ENCODE data around the gene SLC22A1. TPM values are rescaled to one million over a fixed set of nuclear protein-coding genes. Genes with fewer than 3 reads are reported as not detected.
"Not testable (repeated sequence)": the region's sequence is repeated elsewhere in the genome, so short reads cannot be mapped to it uniquely, and the experiment has no call there.

SLC22A1 gene
- total RNA-seq, 2 donors from 2014 or later = 0.74 to 2.3 TPM

DNA sequence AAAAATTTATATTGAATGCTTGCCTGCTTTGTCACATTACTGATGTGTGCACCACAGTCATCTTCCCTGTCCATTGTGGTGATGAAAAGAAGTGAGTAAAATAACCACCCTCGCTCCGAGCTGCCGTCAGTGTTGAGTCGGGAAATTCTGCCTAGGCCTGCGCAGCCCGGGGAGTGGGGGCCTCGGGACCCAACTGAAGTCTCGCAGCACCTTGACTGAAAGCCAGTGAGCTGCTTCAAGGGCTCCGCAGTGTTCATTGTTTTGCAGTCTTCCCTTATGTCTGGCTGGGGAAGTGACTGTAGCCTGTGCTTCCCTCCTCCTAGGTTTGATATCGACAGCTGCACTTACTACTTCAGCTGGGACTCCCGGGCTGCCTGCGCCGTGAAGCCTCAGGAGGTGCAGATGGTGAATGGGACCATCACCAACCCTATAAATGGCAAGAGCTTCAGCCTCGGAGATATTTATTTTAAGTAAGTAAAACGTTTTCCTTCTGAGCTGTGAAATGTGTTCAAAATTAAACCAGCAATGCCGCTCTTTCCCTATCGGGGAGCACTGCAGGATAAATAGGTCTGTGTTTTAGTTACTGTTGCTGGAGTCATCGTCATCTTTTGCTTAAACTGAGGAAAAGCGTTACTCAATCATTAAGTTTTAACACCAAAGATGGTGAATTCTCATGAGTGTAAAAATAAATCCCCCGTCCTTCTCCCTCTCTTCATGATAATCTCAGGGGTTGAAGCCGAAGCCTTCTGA lies 32.7 kb upstream of the SLC22A1 start:
- Histone ChIP-seq H3K36me3 (peaks cover 3% of the 10 kb centered on the region), H3K4me3 (no peak overlapping the region), H3K4me1 (peaks cover 5% of the 10 kb centered on the region), H3K9ac (ENCODE audit: low read depth in 2 of 2, low read length in 2 of 2) (peak overlapping the region in 1 of 2 donors; percentile 27), H3K9me3 (no peaks in the 10 kb centered on the region), H3K27ac (no peak overlapping the region), H3K27me3 (no peaks in the 10 kb centered on the region)
- intact Hi-C loops (cut with DNase I) = loop anchor here (10.0 kb wide), 1 partner anchor 224 kb away; no protein-coding TSS in a partner anchor
- TF ChIP-seq, protein P1, sequence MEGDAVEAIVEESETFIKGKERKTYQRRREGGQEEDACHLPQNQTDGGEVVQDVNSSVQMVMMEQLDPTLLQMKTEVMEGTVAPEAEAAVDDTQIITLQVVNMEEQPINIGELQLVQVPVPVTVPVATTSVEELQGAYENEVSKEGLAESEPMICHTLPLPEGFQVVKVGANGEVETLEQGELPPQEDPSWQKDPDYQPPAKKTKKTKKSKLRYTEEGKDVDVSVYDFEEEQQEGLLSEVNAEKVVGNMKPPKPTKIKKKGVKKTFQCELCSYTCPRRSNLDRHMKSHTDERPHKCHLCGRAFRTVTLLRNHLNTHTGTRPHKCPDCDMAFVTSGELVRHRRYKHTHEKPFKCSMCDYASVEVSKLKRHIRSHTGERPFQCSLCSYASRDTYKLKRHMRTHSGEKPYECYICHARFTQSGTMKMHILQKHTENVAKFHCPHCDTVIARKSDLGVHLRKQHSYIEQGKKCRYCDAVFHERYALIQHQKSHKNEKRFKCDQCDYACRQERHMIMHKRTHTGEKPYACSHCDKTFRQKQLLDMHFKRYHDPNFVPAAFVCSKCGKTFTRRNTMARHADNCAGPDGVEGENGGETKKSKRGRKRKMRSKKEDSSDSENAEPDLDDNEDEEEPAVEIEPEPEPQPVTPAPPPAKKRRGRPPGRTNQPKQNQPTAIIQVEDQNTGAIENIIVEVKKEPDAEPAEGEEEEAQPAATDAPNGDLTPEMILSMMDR (IDR thresholded peaks at IDR 0.05) = no peak
- no peak for DNase-seq

DNA sequence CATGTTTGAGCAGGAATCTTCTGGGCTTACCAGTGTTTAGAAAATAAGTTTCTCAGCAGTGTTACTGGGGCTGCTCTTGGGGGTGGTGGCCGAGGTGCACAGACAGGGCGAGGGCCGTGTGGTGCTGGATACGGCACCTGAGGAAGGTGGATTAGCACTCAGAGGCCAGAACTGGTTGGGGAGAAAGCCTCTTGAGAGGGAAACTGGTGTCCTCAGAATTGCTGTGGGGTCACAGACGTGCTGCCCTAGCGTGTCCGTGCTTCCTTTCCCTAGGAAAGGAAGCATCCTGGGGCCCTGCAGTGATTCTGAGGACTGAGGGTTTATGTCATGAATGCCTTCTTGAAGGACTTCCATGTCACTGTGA lies 32.1 kb upstream of the SLC22A1 start:
- H3K9ac ChIP-seq (ENCODE audit: low read depth in 2 of 2, low read length in 2 of 2) = peak overlapping the region in 1 of 2 donors; percentile 27
- peaks cover 3% of the 10 kb centered on the region for H3K36me3 ChIP-seq
- no peaks in the 10 kb centered on the region for H3K9me3 ChIP-seq
- TF ChIP-seq, protein P1 (IDR thresholded peaks at IDR 0.05) = no peak
- intact Hi-C loops (cut with DNase I) = loop anchor here (10.0 kb wide), 1 partner anchor 225 kb away; no protein-coding TSS in a partner anchor
- no peak overlapping the region for H3K4me3 ChIP-seq
- H3K27me3 ChIP-seq = no peaks in the 10 kb centered on the region
- DNase-seq = no peak
- peak overlapping the region; percentile 59 for H3K27ac ChIP-seq
- H3K4me1 ChIP-seq = peaks cover 5% of the 10 kb centered on the region

DNA sequence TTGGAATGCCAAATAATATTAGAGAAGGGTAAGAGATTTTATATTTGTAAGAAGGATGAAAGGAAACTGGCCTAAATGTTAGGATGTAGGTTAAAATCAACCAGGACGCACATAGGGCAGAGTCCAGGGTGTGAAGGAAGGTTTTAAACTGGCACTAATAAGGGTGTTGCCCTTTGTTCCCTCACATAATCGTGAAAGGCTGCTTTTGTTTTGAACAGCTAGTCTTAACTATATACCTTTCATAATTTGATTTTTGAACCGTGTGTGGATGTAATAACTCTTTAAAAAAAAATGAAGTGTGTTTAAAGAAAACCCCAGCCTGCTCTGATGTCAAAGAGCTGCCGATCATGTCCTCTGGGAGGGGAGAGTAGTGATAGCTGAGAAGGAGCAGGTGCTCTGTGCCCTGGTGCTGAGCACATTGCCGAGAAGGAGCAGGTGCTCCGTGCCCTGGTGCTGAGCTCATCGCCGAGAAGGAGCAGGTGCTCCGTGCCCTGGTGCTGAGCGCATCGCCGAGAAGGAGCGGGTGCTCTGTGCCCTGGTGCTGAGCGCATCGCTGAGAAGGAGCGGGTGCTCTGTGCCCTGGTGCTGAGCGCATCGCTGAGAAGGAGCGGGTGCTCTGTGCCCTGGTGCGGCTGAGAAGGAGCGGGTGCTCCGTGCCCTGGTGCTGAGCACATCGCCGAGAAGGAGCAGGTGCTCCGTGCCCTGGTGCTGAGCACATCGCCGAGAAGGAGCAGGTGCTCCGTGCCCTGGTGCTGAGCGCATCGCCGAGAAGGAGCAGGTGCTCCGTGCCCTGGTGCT lies 31.0 kb upstream of the SLC22A1 start:
- DNase-seq = peak; percentile 50
- not testable (repeated sequence) for H3K36me3 ChIP-seq
- peak overlapping the region; percentile 59 for H3K27ac ChIP-seq

DNA sequence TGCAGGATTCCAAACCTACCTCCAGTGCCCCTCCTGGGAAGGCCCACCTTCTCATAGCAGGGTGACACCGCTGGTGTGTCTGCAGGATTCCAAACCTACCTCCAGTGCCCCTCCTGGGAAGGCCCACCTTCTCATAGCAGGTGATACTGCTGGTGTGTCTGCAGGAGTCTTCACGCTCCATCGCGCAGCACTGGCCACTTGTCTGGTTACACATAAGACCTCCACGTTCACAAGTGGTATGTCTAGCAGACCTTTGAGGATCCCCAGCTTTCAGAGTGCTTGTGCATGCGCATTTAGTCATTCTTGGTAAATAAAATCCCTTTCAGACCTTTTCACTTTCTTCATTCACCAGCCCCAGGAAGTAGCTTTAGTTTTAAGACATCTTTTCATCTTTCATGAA lies 29.4 kb upstream of the SLC22A1 start:
- H3K4me1 ChIP-seq; H3K27me3 ChIP-seq; intact Hi-C loops (cut with DNase I); H3K4me3 ChIP-seq; H3K36me3 ChIP-seq; DNase-seq; H3K9ac ChIP-seq (ENCODE audit: low read depth in 2 of 2, low read length in 2 of 2); H3K27ac ChIP-seq; H3K9me3 ChIP-seq: not testable (repeated sequence)

More for the DNA sequence above, 31.0 kb upstream of the SLC22A1 start:
- not testable (repeated sequence) for H3K27me3 ChIP-seq, H3K4me1 ChIP-seq, H3K4me3 ChIP-seq, H3K9me3 ChIP-seq
- intact Hi-C loops (cut with DNase I) = loop anchor here (2.0 kb wide), 1 partner anchor 366 kb away; no protein-coding TSS in a partner anchor
- peak overlapping the region in 1 of 2 donors; percentile 27 for H3K9ac ChIP-seq (ENCODE audit: low read depth in 2 of 2, low read length in 2 of 2)

DNA sequence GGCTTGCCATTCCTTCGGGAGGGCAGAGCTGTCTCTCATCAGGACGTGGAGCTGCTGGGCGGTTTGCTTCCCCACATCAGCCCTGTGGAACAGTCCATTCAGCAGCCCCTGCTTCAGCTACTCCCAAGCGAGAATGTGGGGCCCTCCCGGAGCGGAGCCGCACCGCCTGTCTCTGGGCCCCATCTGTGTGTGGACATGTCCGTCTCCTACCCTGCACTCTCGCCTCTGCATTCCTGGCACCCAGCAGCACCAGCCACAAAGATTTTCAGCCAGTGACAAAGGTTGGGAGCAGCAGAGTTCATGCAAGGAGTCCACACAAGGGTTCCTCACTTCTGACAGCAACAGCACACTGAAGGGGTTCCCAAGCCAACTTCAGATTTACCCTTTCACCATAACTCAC lies 29.0 kb upstream of the SLC22A1 start:
- no peaks in the 10 kb centered on the region for H3K27me3 ChIP-seq
- H3K9ac ChIP-seq (ENCODE audit: low read depth in 2 of 2, low read length in 2 of 2) = no peak overlapping the region
- H3K27ac ChIP-seq = no peak overlapping the region
- intact Hi-C loops (cut with DNase I) = no loop called here
- peaks cover 10% of the 10 kb centered on the region for H3K36me3 ChIP-seq
- no peak overlapping the region for H3K4me3 ChIP-seq
- no peak for DNase-seq
- TF ChIP-seq, protein P1 (IDR thresholded peaks at IDR 0.05) = no peak
- H3K9me3 ChIP-seq = no peaks in the 10 kb centered on the region
- peaks cover 5% of the 10 kb centered on the region for H3K4me1 ChIP-seq

DNA sequence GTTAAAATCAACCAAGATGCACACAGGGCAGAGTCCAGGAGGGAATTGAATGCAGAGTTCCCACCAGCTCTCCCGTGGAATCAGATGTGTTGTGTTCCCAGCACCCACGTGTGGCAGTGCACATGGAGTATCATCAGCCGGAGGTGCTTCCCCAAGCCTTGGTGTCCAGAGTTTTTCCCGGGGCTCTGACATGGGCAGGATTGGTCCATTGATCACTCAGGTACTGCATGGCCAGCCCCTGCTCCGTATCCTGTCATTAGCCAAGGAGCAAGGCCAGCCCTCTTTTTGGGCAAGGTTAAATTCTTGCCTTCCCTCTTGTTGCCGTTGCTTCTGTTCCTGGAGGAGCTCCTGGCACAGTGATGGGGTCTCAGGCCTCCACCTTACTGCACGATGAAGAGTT lies 28.6 kb upstream of the SLC22A1 start:
- Histone ChIP-seq H3K9me3 (no peaks in the 10 kb centered on the region), H3K27ac (no peak overlapping the region), H3K27me3 (no peaks in the 10 kb centered on the region), H3K36me3 (peaks cover 14% of the 10 kb centered on the region), H3K4me3 (no peak overlapping the region), H3K4me1 (peaks cover 5% of the 10 kb centered on the region), H3K9ac (ENCODE audit: low read depth in 2 of 2, low read length in 2 of 2) (no peak overlapping the region)
- TF ChIP-seq, protein P1 (IDR thresholded peaks at IDR 0.05) = no peak
- no peak for DNase-seq
- intact Hi-C loops (cut with DNase I) = no loop called here

Data from colonic mucosa (tissue), 4 donors.